Glomerular visceral epithelial cell (primary cell): ENCODE data around the gene UPP1.
A peak's percentile ranks its signal among the peaks of the same experiment; 100 is the strongest.
"Not testable (repeated sequence)": the region's sequence is repeated elsewhere in the genome, so short reads cannot be mapped to it uniquely, and the experiment has no call there.

Experiments
- DNase-seq: peaks from one replicate; pipeline ENCODE4 v3.0.0-alpha.2; 2016; ENCODE audit errors: extremely low spot score

Gene UPP1

GRCh38 chr7:48111596-48111995, 22.5 kb downstream of the UPP1 start:
- no peak for DNase-seq

GRCh38 chr7:48112401-48113165, 23.5 kb downstream of the UPP1 start:
- DNase-seq = no peak

GRCh38 chr7:48113275-48113674, 24.2 kb downstream of the UPP1 start:
- DNase-seq = no peak

GRCh38 chr7:48114115-48114514, 25.1 kb downstream of the UPP1 start:
- no peak for DNase-seq

- no peak for DNase-seq
Measured at GRCh38 chr7:48114589-48114988, 25.5 kb downstream of the UPP1 start.

GRCh38 chr7:48116043-48116442, 27.0 kb downstream of the UPP1 start:
- no peak for DNase-seq

- DNase-seq = no peak
Measured at GRCh38 chr7:48118041-48118440, 29.0 kb downstream of the UPP1 start.

GRCh38 chr7:48120536-48120935, 31.5 kb downstream of the UPP1 start:
- DNase-seq = not testable (repeated sequence)

- DNase-seq = no peak
Measured at GRCh38 chr7:48126037-48126436, 37.0 kb downstream of the UPP1 start.

- DNase-seq = no peak
Measured at GRCh38 chr7:48130658-48131108, 41.6 kb downstream of the UPP1 start.

GRCh38 chr7:48132792-48133191, 43.7 kb downstream of the UPP1 start:
- DNase-seq = no peak

- DNase-seq = no peak
Measured at GRCh38 chr7:48139459-48139858, 50.4 kb downstream of the UPP1 start.

- no peak for DNase-seq
Measured at GRCh38 chr7:48140001-48140681, 51.1 kb downstream of the UPP1 start.

- DNase-seq = no peak
Measured at GRCh38 chr7:48141521-48141920, 52.5 kb downstream of the UPP1 start.

GRCh38 chr7:48144291-48144768, 55.3 kb downstream of the UPP1 start:
- DNase-seq = no peak

GRCh38 chr7:48147078-48147591, 58.1 kb downstream of the UPP1 start:
- DNase-seq = no peak

- DNase-seq = not testable (repeated sequence)
Measured at GRCh38 chr7:48147690-48148089, 58.6 kb downstream of the UPP1 start.

GRCh38 chr7:48148311-48148710, 59.2 kb downstream of the UPP1 start:
- no peak for DNase-seq

- DNase-seq = no peak
Measured at GRCh38 chr7:48149058-48149457, 60.0 kb downstream of the UPP1 start.

- no peak for DNase-seq
Measured at GRCh38 chr7:48150086-48150485, 61.0 kb downstream of the UPP1 start.

GRCh38 chr7:48154792-48155413, 65.8 kb downstream of the UPP1 start:
- peak; percentile 35 for DNase-seq
